Activated B cell treated with CpG ODN at 0.5 μM for 24 hours (primary cell): ENCODE results near the gene HOXC12. TPM values are rescaled to one million over a fixed set of nuclear protein-coding genes. Genes with fewer than 3 reads are reported as not detected.

Experiments used
- ATAC-seq: fragments of 200-7000 bp; cut with Tn5 transposase; one replicate; pipeline ENCODE4 v1.10.0; 2021; ENCODE audit warnings: low read depth, mild to moderate bottlenecking, moderate library complexity
- CTCF ChIA-PET: fragments of 350-600 bp; sonication (Branson Sonifier 250); formaldehyde crosslinking; loops from one replicate; lab custom pipeline; 2021; ENCODE audit warnings: antibody characterized with exemption; lab: Charles Lee
- POLR2A ChIA-PET: fragments of 350-600 bp; sonication (Branson Sonifier 250); formaldehyde crosslinking; loops from one replicate; lab custom pipeline; 2021; ENCODE audit warnings: antibody characterized with exemption; lab: Charles Lee
- DNase-seq: peaks from one replicate; pipeline ENCODE4 v3.0.0; 2022
- H3K27ac Mint-ChIP-seq: one replicate; pipeline ENCODE4 v1.8.0; 2020; ENCODE audit warnings: mixed read lengths
- H3K27me3 Mint-ChIP-seq: one replicate; pipeline ENCODE4 v1.8.0; 2021; ENCODE audit warnings: mixed read lengths
- H3K36me3 Mint-ChIP-seq: one replicate; pipeline ENCODE4 v1.8.0; 2021; ENCODE audit warnings: low read depth, mixed read lengths
- H3K4me1 Mint-ChIP-seq: one replicate; pipeline ENCODE4 v1.8.0; 2021; ENCODE audit warnings: mixed read lengths
- H3K4me3 Mint-ChIP-seq: one replicate; pipeline ENCODE4 v1.8.0; 2020; ENCODE audit warnings: mild to moderate bottlenecking, mixed read lengths
- H3K9me3 Mint-ChIP-seq: one replicate; pipeline ENCODE4 v1.8.0; 2020; ENCODE audit warnings: mixed read lengths
- intact Hi-C: fragments of 100-400 bp; cut with micrococcal nuclease; formaldehyde crosslinking; loops from one replicate; pipeline ENCODE4 v1.15.1; 2024
- total RNA-seq: library from RNA; stranded (reverse); gene quantifications from 2 replicates; pipeline ENCODE4 v1.2.3, GENCODE V29; 2022
- TF ChIP-seq, protein P1 (sequence below): fragments of 200-600 bp; IDR thresholded peaks from one replicate; pipeline ENCODE4 v1.8.0; 2022; ENCODE audit warnings: antibody characterized with exemption, mild to moderate bottlenecking

Gene HOXC12
- total RNA-seq, 1 donor from 2014 or later, result not detected

DNA sequence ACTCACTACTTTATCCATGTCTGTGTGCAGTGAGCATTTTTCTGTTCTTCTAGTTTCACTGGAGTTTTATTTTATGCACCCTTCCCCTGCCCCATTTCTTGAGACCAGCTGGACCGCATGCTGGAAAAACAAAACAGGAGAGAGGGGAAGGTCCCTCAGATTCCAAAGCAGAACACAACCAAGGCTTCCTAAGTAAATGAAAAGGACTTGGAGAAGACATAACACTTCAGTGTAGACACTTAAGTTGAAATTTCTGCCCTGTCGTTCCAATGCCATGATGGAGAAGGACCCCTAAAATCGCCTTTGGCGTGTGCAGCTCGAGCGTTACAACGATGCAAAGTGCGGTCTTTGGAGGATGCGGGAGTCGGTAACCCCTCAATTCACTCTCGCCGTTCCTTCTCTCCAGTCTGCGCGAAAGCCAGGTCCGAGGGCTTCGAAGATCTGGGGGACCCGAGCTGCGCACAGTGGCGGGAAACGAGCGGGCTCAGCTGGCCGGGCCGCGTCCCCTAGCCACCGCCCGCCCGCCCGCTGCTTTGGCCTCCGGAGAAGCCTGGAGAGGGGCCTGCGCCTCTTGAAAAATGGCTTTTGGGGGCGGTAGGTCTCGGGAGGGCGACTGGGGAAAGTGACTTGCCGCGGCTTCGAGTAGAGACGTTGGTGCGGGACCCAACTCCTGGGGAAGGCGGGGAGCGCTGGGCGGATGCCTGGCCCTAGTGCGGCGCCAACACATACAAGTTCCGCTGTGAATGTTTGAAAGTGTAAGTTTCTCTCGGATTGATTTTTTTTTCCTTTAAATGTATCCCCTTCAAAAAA lies 27.3 kb upstream of the HOXC12 start:
- ChIA-PET CTCF (no interaction called here), POLR2A (interaction anchor here (0.6 kb wide), 1 partner anchor 265 kb away, joined by 5 read pairs; no protein-coding TSS in a partner anchor)
- H3K4me1 Mint-ChIP-seq, result peaks cover 7% of the 10 kb centered on the region
- H3K27me3 Mint-ChIP-seq, result peaks cover 83% of the 10 kb centered on the region
- H3K36me3 Mint-ChIP-seq, result no peaks in the 10 kb centered on the region
- H3K27ac Mint-ChIP-seq, result no peak overlapping the region
- intact Hi-C loops, result no loop called here
- ATAC-seq (no peak), DNase-seq (no peak)
- TF ChIP-seq, protein P1, sequence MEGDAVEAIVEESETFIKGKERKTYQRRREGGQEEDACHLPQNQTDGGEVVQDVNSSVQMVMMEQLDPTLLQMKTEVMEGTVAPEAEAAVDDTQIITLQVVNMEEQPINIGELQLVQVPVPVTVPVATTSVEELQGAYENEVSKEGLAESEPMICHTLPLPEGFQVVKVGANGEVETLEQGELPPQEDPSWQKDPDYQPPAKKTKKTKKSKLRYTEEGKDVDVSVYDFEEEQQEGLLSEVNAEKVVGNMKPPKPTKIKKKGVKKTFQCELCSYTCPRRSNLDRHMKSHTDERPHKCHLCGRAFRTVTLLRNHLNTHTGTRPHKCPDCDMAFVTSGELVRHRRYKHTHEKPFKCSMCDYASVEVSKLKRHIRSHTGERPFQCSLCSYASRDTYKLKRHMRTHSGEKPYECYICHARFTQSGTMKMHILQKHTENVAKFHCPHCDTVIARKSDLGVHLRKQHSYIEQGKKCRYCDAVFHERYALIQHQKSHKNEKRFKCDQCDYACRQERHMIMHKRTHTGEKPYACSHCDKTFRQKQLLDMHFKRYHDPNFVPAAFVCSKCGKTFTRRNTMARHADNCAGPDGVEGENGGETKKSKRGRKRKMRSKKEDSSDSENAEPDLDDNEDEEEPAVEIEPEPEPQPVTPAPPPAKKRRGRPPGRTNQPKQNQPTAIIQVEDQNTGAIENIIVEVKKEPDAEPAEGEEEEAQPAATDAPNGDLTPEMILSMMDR, result no peak
- H3K4me3 Mint-ChIP-seq, result no peak overlapping the region
- no peaks in the 10 kb centered on the region for H3K9me3 Mint-ChIP-seq

DNA sequence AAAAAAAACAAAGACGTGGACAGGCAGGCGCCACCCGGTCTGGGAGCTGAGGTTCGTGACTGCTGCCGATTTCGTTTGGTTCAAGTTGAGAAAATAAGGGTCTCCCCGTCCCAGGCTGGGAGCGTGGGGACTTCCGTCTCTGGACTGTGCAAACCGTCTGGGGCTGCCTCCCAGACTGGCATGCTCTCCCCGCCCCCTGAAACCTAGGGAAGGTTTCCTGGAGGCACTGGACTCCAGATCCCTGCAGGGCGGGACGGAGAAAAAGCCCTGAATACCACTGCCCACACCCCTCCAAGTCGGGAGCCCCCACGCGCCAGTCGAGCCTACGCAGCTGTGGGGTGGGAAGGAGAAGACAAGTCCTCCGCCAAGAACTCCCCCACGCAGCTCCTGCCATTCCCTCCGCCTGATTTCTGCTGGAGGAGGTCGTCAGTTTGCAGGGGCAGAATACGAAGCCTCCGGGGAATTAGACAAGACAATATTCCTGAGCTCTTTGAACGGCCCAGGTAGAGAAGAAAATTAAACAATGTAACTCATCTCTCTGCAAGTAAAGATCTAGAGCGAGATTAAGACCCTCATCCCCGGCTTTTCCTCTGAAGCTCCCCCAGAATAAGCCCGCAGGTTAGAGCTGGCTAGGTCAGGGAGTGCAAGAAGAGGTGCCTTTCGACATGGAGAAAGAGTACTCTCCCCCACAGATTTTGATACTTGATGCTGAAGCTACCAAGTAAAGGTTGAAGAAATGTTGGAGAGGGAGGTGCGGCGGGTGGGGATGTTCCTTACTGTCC lies 26.5 kb upstream of the HOXC12 start:
- intact Hi-C loops, result no loop called here
- no peaks in the 10 kb centered on the region for H3K9me3 Mint-ChIP-seq
- ChIA-PET CTCF (no interaction called here), POLR2A (interaction anchor here (0.6 kb wide), 1 partner anchor 264 kb away, joined by 5 read pairs; no protein-coding TSS in a partner anchor)
- no peak overlapping the region for H3K4me3 Mint-ChIP-seq
- TF ChIP-seq, protein P1, result no peak
- no peaks in the 10 kb centered on the region for H3K36me3 Mint-ChIP-seq
- DNase-seq (no peak), ATAC-seq (no peak)
- H3K4me1 Mint-ChIP-seq, result peaks cover 7% of the 10 kb centered on the region
- H3K27ac Mint-ChIP-seq, result no peak overlapping the region
- peaks cover 83% of the 10 kb centered on the region for H3K27me3 Mint-ChIP-seq

DNA sequence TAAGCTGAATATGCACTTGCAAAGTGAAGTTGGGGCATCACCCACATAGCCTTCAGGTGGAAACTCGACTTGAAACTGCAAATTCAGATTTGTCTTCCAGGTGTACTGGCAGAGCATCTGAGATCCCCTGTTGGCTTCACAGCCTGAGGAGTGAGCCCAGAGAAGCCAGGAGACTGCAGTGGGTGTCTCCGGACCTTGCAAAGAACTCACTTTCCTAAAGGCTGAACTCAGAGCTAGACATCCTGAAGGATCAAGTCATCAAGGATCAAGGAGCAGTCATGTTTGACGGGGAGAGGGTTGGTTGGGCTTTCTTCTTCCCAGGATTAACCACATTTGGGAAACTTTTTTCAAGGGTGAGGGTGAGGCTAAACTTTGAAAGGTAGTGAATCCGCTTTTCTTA lies 25.2 kb upstream of the HOXC12 start:
- DNase-seq (no peak), ATAC-seq (no peak)
- ChIA-PET POLR2A (no interaction called here), CTCF (no interaction called here)
- Mint-ChIP-seq H3K36me3 (no peaks in the 10 kb centered on the region), H3K27ac (no peak overlapping the region), H3K4me1 (peaks cover 7% of the 10 kb centered on the region), H3K4me3 (no peak overlapping the region), H3K9me3 (no peaks in the 10 kb centered on the region), H3K27me3 (peaks cover 83% of the 10 kb centered on the region)
- intact Hi-C loops, result no loop called here
- TF ChIP-seq, protein P1, result no peak

DNA sequence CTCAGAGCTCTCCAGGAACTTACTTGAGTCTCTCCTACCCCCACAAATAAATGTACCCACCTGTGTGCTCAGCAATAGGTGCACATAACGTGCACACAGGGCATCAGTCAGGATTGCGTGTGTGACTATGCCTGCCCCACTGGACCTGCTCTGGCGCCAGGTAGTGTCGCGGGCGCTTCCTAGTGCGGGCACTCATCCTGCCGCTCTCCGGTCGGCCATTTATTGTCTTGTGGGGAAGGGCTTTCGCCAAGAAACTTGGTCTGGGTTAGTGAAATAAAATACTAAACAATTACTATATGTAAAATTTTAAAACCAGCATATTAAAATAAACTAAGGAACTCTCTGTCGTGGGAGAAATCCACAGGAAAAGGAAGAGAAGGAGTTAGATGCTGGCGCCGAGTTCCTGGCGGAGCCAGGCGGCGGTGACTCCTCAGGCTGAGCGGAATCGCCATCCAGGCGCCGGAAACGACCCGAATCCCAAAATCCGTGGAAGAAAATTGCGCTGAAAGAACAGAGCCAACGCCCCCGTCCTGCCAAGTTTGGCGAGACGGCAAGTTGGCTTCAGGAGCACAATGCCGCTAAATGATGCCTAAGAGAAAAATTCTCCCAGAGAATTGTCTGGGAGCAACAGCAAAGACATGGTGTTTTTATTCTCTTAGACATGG lies 24.0 kb upstream of the HOXC12 start:
- H3K27me3 Mint-ChIP-seq, result peaks cover 85% of the 10 kb centered on the region
- H3K4me1 Mint-ChIP-seq, result peaks cover 13% of the 10 kb centered on the region
- intact Hi-C loops, result no loop called here
- no peak for DNase-seq
- H3K27ac Mint-ChIP-seq, result no peak overlapping the region
- no peaks in the 10 kb centered on the region for H3K9me3 Mint-ChIP-seq
- no peaks in the 10 kb centered on the region for H3K36me3 Mint-ChIP-seq
- TF ChIP-seq, protein P1, result no peak
- CTCF ChIA-PET, result no interaction called here
- ATAC-seq, result no peak
- POLR2A ChIA-PET, result no interaction called here
- H3K4me3 Mint-ChIP-seq, result no peak overlapping the region
